Endodermal cell (in vitro differentiated cells): ENCODE data around the gene DLG1. TPM values are rescaled to one million over a fixed set of nuclear protein-coding genes. Genes with fewer than 3 reads are reported as not detected.

Experiments
- DNase-seq: peaks from one replicate; pipeline ENCODE4 v3.0.0-alpha.2; 2017
- H3K27ac ChIP-seq: 2 replicates; pipeline ENCODE4 v1.5.1; 2013; ENCODE audit warnings: mild to moderate bottlenecking, low read depth, low read length, moderate library complexity
- H3K27me3 ChIP-seq: 2 replicates; pipeline ENCODE4 v1.6.1; 2013; ENCODE audit warnings: mild to moderate bottlenecking, low read length, moderate library complexity; ENCODE audit not compliant: insufficient read depth, control insufficient read depth, poor library complexity, severe bottlenecking
- H3K36me3 ChIP-seq: 2 replicates; pipeline ENCODE4 v1.7.0; 2013; ENCODE audit warnings: mild to moderate bottlenecking, low read length, moderate library complexity; ENCODE audit not compliant: control insufficient read depth, insufficient read depth
- H3K4me1 ChIP-seq: one replicate; pipeline ENCODE4 v1.7.0; 2013; ENCODE audit warnings: low read length; ENCODE audit not compliant: control insufficient read depth, insufficient read depth
- H3K4me3 ChIP-seq: 2 replicates; pipeline ENCODE4 v1.5.1; 2013; ENCODE audit warnings: mild to moderate bottlenecking, low read length, moderate library complexity
- H3K9ac ChIP-seq: 2 replicates; pipeline ENCODE4 v1.6.1; 2013; ENCODE audit warnings: mild to moderate bottlenecking, low read length, moderate library complexity; ENCODE audit not compliant: poor library complexity, severe bottlenecking; ENCODE audit errors: extremely low read depth
- H3K9me3 ChIP-seq: 2 replicates; pipeline ENCODE4 v1.6.1; 2013; ENCODE audit warnings: mild to moderate bottlenecking, low read length, moderate library complexity; ENCODE audit not compliant: control insufficient read depth
- H3K27ac Mint-ChIP-seq: 2 replicates; pipeline ENCODE4 v1.8.0; 2020; ENCODE audit warnings: mixed read lengths
- H3K27me3 Mint-ChIP-seq: 2 replicates; pipeline ENCODE4 v1.8.0; 2021; ENCODE audit warnings: mild to moderate bottlenecking, mixed read lengths; ENCODE audit not compliant: insufficient read depth
- H3K36me3 Mint-ChIP-seq: 2 replicates; pipeline ENCODE4 v1.8.0; 2020; ENCODE audit warnings: low read depth, mixed read lengths
- H3K4me1 Mint-ChIP-seq: 2 replicates; pipeline ENCODE4 v1.8.0; 2020; ENCODE audit warnings: mixed read lengths
- H3K4me3 Mint-ChIP-seq: 2 replicates; pipeline ENCODE4 v1.8.0; 2020; ENCODE audit warnings: mild to moderate bottlenecking, moderate library complexity, mixed read lengths
- H3K9me3 Mint-ChIP-seq: 2 replicates; pipeline ENCODE4 v1.8.0; 2020; ENCODE audit warnings: mild to moderate bottlenecking, mixed read lengths
- CTCF ChIP-seq: fragments of 200-600 bp; sonication (generic); conservative IDR thresholded peaks from 2 replicates; pipeline ENCODE4 v1.5.0; 2021; ENCODE audit warnings: antibody characterized with exemption, mild to moderate bottlenecking
- WGBS, 2 experiments: methylation state at CpG; one replicate each; pipeline versions ENCODE4 v1.1.5 to v1.1.7; 2013; ENCODE audit warnings: missing lambda C conversion rate in 2 of 2, mixed read lengths in 1 of 2; ENCODE audit not compliant: insufficient coverage in 1 of 2, insufficient read length in 1 of 2; 5-methylcytosine and 5-hydroxymethylcytosine counted together
- total RNA-seq, 2 donors: library from RNA; stranded (reverse); fragmentation: NEBNext Ultra II Directional in 1 of 2; extraction: Animal tissue kit (Norgen Biotek cat#: 25700) in 1 of 2; gene quantifications; 2 replicates in 1 of 2; 3 replicates in 1 of 2; pipeline ENCODE4 v1.2.1, GENCODE V29; 2021

DLG1 gene
- total RNA-seq, 2 donors from 2014 or later: 78.7 to 96.9 TPM

GRCh38 chr3:197229836-197230235 is 68.6 kb downstream of the DLG1 start:
- no peak overlapping the region for H3K9ac ChIP-seq
- Mint-ChIP-seq H3K4me1 (peaks cover 13% of the 10 kb centered on the region), H3K27ac (no peak overlapping the region), H3K27me3 (no peaks in the 10 kb centered on the region), H3K4me3 (no peak overlapping the region), H3K36me3 (peaks cover 12% of the 10 kb centered on the region), H3K9me3 (no peaks in the 10 kb centered on the region)
- no peak overlapping the region for H3K4me3 ChIP-seq
- no peaks in the 10 kb centered on the region for H3K9me3 ChIP-seq
- H3K4me1 ChIP-seq: peaks cover 3% of the 10 kb centered on the region
- no peak for TF ChIP-seq CTCF
- no peaks in the 10 kb centered on the region for H3K27me3 ChIP-seq
- H3K36me3 ChIP-seq: peaks cover 5% of the 10 kb centered on the region
- H3K27ac ChIP-seq: no peak overlapping the region
- DNase-seq: no peak
- 80 to 94% methylated on average over 1 to 3 of the region's 3 CpGs for WGBS, 2 experiments

DNA sequence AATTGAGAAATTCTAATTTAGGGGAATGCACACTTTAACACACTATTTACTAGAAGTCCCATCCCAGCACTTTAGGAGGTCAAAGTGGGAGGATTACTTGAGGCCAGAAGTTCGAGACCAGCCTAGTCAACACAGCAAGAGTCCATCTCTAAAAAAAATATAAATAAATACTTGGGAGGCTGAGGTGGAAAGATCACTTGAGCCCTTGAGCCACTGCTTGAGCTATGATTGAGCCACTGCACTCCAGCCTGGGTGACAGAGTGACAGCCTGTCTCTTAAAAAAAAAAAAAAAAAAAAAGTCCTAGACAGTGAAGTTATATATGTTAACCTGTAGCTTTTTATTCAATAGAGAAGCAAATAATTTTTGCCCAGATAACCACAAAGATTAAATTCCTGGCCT is 69.2 kb downstream of the DLG1 start:
- peaks cover 10% of the 10 kb centered on the region for H3K4me1 Mint-ChIP-seq
- H3K9ac ChIP-seq: no peak overlapping the region
- no peaks in the 10 kb centered on the region for H3K9me3 Mint-ChIP-seq
- no peak for DNase-seq
- H3K4me3 Mint-ChIP-seq: no peak overlapping the region
- H3K9me3 ChIP-seq: no peaks in the 10 kb centered on the region
- no peak overlapping the region for H3K27ac Mint-ChIP-seq
- H3K36me3 ChIP-seq: no peaks in the 10 kb centered on the region
- no peak overlapping the region for H3K27ac ChIP-seq
- H3K36me3 Mint-ChIP-seq: peaks cover 10% of the 10 kb centered on the region
- no CpG with 5 or more reads among the region's 1 CpG for WGBS, 2 experiments
- no peaks in the 10 kb centered on the region for H3K27me3 ChIP-seq
- peaks cover 3% of the 10 kb centered on the region for H3K4me1 ChIP-seq
- no peak for TF ChIP-seq CTCF
- no peaks in the 10 kb centered on the region for H3K27me3 Mint-ChIP-seq
- H3K4me3 ChIP-seq: no peak overlapping the region

- H3K9me3 Mint-ChIP-seq: no peaks in the 10 kb centered on the region
- Histone ChIP-seq H3K9ac (no peak overlapping the region), H3K27me3 (no peaks in the 10 kb centered on the region), H3K27ac (no peak overlapping the region), H3K9me3 (no peaks in the 10 kb centered on the region), H3K4me1 (no peaks in the 10 kb centered on the region), H3K4me3 (no peak overlapping the region), H3K36me3 (no peaks in the 10 kb centered on the region)
- no peak overlapping the region for H3K27ac Mint-ChIP-seq
- H3K27me3 Mint-ChIP-seq: no peaks in the 10 kb centered on the region
- no peak overlapping the region for H3K4me3 Mint-ChIP-seq
- H3K36me3 Mint-ChIP-seq: peaks cover 4% of the 10 kb centered on the region
- H3K4me1 Mint-ChIP-seq: peaks cover 7% of the 10 kb centered on the region
- 96 to 100% methylated on average over 1 to 2 of the region's 2 CpGs for WGBS, 2 experiments
- no peak for DNase-seq
- no peak for TF ChIP-seq CTCF
Observed at GRCh38 chr3:197227780-197228574, 70.4 kb downstream of the DLG1 start.
